K562 (cell line): Measurements from ENCODE around the gene CRYBG2. TPM values are rescaled to one million over a fixed set of nuclear protein-coding genes. Genes with fewer than 3 reads are reported as not detected.

ENCODE experiments used
- CBX3 ChIP-seq, 2 experiments: IDR thresholded peaks; 1 replicate in 1 of 2; 2 replicates in 1 of 2; pipeline ENCODE4 v1.6.1; 2012; ENCODE audit warnings: inconsistent platforms in 2 of 2, low read length in 2 of 2, borderline replicate concordance in 1 of 2, control low read depth in 1 of 2
- CHD2 ChIP-seq: IDR thresholded peaks from 2 replicates; pipeline ENCODE4 v1.6.1; 2011; ENCODE audit warnings: low read depth, low read length
- KLF6 ChIP-seq: fragments of 250-450 bp; sonication (Bioruptor Pico); IDR thresholded peaks from 2 replicates; pipeline ENCODE4 v1.4.0; 2020; ENCODE audit warnings: mild to moderate bottlenecking, moderate library complexity, borderline replicate concordance
- L3MBTL2 ChIP-seq: fragments of 450-650 bp; IDR thresholded peaks from 2 replicates; pipeline ENCODE4 v1.6.1; 2016; ENCODE audit warnings: mild to moderate bottlenecking, moderate library complexity
- NR2C1 ChIP-seq, 2 experiments: fragments of 450-650 bp; IDR thresholded peaks; 2 replicates each; pipeline ENCODE4 v1.6.1; 2017; ENCODE audit warnings: mild to moderate bottlenecking in 2 of 2, antibody characterized with exemption in 1 of 2, inconsistent platforms in 1 of 2, missing compliant biosample characterization in 1 of 2, missing genetic modification characterization in 1 of 2
- PRPF4 ChIP-seq: fragments of 200-400 bp; formaldehyde crosslinking; IDR thresholded peaks from one replicate; pipeline ENCODE4 v1.6.1; 2017; ENCODE audit warnings: low read length, low read depth, mild to moderate bottlenecking; ENCODE audit not compliant: insufficient read depth, poor library complexity, severe bottlenecking
- SOX6 ChIP-seq: fragments of 450-650 bp; IDR thresholded peaks from 2 replicates; pipeline ENCODE4 v1.6.1; 2014; ENCODE audit warnings: mild to moderate bottlenecking
- SRF ChIP-seq, 2 experiments: fragments of 250-450, 450-650 bp in 1 of 2; sonication (Bioruptor Pico) in 1 of 2; sonication (generic) in 1 of 2; formaldehyde crosslinking; IDR thresholded peaks; 2 replicates each; pipeline versions ENCODE4 v1.5.0 to v1.5.1; 2020 to 2022; ENCODE audit warnings: mild to moderate bottlenecking in 1 of 2, missing genetic modification reagents in 1 of 2
- TAF15 ChIP-seq: fragments of 200-400 bp; formaldehyde crosslinking; IDR thresholded peaks from 2 replicates; pipeline ENCODE4 v1.6.1; 2017; ENCODE audit warnings: mild to moderate bottlenecking, low read depth, low read length, moderate library complexity
- ZNF79 ChIP-seq: fragments of 250-450 bp; sonication (Bioruptor Pico); IDR thresholded peaks from 2 replicates; pipeline ENCODE4 v1.4.0; 2020; ENCODE audit warnings: low read depth, mild to moderate bottlenecking, moderate library complexity
- polyA plus RNA-seq, 8 experiments: library from polyadenylated mRNA; depleted of rRNA in 4 of 8; stranded (reverse) in 5 of 8; unstranded in 3 of 8; fragments of >200 nt; fragmentation: Nextera tagmentation in 2 of 8; fragmentation: Illumina TruSeq in 1 of 8; extraction: Ambion mirVana in 2 of 8; extraction: Trizol in 1 of 8; gene quantifications; 2 replicates each; pipeline versions ENCODE4 v1.2.1 to v1.2.3, GENCODE V29; 2011 to 2014; ENCODE audit warnings: inconsistent platforms in 1 of 8, missing spikeins in 1 of 8
- total RNA-seq, 7 experiments: library from RNA; depleted of rRNA in 6 of 7; stranded (reverse); fragments of >200 nt in 6 of 7; fragmentation: Illumina TruSeq in 2 of 7; extraction: Trizol in 2 of 7; gene quantifications; 2 replicates each; pipeline versions ENCODE4 v1.2.1 to v1.2.3, GENCODE V29; 2011 to 2021; ENCODE audit warnings: low replicate concordance in 1 of 7
- TF ChIP-seq, protein P1 (sequence below): fragments of 450-650 bp; IDR thresholded peaks from 2 replicates; pipeline ENCODE4 v1.7.0; 2016; ENCODE audit warnings: borderline replicate concordance
- TF ChIP-seq, protein P2 (sequence below): sonication (generic); formaldehyde crosslinking; IDR thresholded peaks from 2 replicates; pipeline ENCODE4 v1.8.1; 2023; ENCODE audit warnings: mild to moderate bottlenecking, missing genetic modification reagents
- TF ChIP-seq, protein P3 (sequence below): sonication (generic); formaldehyde crosslinking; IDR thresholded peaks from 2 replicates; pipeline ENCODE4 v1.8.1; 2023; ENCODE audit warnings: mild to moderate bottlenecking, missing genetic modification reagents
- TF ChIP-seq, protein P4 (sequence below): sonication (generic); formaldehyde crosslinking; IDR thresholded peaks from 2 replicates; pipeline ENCODE4 v1.8.0; 2022; ENCODE audit warnings: missing genetic modification reagents, mild to moderate bottlenecking, borderline replicate concordance
- TF ChIP-seq, protein P5 (sequence below): fragments of 250-450 bp; sonication (Bioruptor Pico); IDR thresholded peaks from 2 replicates; pipeline ENCODE4 v1.8.0; 2021; ENCODE audit warnings: moderate library complexity, mild to moderate bottlenecking, inconsistent platforms

The CRYBG2 gene
- total and polyA plus RNA-seq, 9 of the 15 experiments (the other 6 are each of a cell fraction or from before 2014, with no cell fraction given): 0.39 to 8.5 (median 3.7) TPM

DNA sequence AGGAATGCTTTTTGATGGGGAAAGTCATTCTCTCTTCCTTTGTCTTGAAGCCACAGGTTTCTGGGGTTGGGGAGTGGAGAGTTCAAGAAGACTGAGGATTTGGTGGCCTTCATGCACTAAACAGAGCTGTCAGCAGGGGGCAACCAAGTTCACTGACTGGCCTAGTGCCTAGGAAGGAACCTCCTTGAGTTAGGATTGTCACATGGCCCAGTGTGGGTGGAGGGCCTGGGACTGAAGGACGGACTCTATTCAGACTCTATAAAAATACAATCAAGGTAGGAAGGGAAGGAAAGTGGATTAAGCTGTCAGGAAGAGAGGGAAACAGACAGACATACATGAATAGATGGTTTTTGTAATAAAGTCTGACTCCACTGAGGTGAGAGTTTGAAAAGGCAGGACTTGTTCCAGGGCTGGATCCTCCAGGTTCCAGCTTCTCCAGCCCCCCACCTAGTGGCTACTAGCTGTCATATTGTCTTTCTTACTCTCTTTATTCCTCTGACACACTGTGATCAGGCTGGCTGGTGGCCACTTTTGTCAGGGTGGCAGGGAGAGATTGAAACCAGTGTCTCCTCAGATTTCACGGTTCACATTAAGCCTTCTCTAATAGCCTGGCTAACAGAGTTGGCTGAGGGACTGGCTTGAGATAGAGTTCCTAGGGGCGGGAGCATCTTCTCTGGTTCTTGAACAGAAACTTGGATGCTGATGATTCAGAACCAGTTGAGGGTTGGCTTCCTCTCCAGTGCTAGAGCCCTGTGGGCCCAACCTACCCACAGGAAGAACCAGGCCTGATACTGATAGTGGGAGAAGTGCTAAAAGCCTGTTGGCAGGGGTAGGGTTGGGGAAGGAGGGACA lies 78.1 kb downstream of the CRYBG2 start (continued):
- TF ChIP-seq PRPF4 (no peak), CBX3 (IDR thresholded peaks at IDR 0.05; ENCODE audit: borderline replicate concordance in 1 of 2, low read length in 2 of 2) (peak in 1 of 2 experiments; percentile 50; a peak in 1 of 3 replicates), CHD2 (no peak), SOX6 (peak; percentile 52), KLF6 (CRISPR knock-in tag) (no peak), NR2C1 (IDR thresholded peaks at IDR 0.05) (no peak), NR2C1 (tag; IDR thresholded peaks at IDR 0.05) (no peak), L3MBTL2 (peak; percentile 89), ZNF79 (CRISPR knock-in tag) (no peak), SRF (CRISPR knock-in tag; IDR thresholded peaks at IDR 0.05) (0 out of 4 replicates have a peak, but pooled peaks of 1 of the 2 experiments have one; percentile 35), TAF15 (no peak)
- TF ChIP-seq, protein P1, sequence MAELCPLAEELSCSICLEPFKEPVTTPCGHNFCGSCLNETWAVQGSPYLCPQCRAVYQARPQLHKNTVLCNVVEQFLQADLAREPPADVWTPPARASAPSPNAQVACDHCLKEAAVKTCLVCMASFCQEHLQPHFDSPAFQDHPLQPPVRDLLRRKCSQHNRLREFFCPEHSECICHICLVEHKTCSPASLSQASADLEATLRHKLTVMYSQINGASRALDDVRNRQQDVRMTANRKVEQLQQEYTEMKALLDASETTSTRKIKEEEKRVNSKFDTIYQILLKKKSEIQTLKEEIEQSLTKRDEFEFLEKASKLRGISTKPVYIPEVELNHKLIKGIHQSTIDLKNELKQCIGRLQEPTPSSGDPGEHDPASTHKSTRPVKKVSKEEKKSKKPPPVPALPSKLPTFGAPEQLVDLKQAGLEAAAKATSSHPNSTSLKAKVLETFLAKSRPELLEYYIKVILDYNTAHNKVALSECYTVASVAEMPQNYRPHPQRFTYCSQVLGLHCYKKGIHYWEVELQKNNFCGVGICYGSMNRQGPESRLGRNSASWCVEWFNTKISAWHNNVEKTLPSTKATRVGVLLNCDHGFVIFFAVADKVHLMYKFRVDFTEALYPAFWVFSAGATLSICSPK: no peak
- TF ChIP-seq, protein P2, sequence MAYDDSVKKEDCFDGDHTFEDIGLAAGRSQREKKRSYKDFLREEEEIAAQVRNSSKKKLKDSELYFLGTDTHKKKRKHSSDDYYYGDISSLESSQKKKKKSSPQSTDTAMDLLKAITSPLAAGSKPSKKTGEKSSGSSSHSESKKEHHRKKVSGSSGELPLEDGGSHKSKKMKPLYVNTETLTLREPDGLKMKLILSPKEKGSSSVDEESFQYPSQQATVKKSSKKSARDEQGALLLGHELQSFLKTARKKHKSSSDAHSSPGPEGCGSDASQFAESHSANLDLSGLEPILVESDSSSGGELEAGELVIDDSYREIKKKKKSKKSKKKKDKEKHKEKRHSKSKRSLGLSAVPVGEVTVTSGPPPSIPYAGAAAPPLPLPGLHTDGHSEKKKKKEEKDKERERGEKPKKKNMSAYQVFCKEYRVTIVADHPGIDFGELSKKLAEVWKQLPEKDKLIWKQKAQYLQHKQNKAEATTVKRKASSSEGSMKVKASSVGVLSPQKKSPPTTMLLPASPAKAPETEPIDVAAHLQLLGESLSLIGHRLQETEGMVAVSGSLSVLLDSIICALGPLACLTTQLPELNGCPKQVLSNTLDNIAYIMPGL (CRISPR knock-in tag): no peak
- TF ChIP-seq, protein P3, sequence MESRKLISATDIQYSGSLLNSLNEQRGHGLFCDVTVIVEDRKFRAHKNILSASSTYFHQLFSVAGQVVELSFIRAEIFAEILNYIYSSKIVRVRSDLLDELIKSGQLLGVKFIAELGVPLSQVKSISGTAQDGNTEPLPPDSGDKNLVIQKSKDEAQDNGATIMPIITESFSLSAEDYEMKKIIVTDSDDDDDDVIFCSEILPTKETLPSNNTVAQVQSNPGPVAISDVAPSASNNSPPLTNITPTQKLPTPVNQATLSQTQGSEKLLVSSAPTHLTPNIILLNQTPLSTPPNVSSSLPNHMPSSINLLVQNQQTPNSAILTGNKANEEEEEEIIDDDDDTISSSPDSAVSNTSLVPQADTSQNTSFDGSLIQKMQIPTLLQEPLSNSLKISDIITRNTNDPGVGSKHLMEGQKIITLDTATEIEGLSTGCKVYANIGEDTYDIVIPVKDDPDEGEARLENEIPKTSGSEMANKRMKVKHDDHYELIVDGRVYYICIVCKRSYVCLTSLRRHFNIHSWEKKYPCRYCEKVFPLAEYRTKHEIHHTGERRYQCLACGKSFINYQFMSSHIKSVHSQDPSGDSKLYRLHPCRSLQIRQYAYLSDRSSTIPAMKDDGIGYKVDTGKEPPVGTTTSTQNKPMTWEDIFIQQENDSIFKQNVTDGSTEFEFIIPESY (CRISPR knock-in tag): peak; percentile 51; the same call in 1 of the 2 replicates
- TF ChIP-seq, protein P4, sequence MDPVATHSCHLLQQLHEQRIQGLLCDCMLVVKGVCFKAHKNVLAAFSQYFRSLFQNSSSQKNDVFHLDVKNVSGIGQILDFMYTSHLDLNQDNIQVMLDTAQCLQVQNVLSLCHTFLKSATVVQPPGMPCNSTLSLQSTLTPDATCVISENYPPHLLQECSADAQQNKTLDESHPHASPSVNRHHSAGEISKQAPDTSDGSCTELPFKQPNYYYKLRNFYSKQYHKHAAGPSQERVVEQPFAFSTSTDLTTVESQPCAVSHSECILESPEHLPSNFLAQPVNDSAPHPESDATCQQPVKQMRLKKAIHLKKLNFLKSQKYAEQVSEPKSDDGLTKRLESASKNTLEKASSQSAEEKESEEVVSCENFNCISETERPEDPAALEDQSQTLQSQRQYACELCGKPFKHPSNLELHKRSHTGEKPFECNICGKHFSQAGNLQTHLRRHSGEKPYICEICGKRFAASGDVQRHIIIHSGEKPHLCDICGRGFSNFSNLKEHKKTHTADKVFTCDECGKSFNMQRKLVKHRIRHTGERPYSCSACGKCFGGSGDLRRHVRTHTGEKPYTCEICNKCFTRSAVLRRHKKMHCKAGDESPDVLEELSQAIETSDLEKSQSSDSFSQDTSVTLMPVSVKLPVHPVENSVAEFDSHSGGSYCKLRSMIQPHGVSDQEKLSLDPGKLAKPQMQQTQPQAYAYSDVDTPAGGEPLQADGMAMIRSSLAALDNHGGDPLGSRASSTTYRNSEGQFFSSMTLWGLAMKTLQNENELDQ: no peak
- TF ChIP-seq, protein P5, sequence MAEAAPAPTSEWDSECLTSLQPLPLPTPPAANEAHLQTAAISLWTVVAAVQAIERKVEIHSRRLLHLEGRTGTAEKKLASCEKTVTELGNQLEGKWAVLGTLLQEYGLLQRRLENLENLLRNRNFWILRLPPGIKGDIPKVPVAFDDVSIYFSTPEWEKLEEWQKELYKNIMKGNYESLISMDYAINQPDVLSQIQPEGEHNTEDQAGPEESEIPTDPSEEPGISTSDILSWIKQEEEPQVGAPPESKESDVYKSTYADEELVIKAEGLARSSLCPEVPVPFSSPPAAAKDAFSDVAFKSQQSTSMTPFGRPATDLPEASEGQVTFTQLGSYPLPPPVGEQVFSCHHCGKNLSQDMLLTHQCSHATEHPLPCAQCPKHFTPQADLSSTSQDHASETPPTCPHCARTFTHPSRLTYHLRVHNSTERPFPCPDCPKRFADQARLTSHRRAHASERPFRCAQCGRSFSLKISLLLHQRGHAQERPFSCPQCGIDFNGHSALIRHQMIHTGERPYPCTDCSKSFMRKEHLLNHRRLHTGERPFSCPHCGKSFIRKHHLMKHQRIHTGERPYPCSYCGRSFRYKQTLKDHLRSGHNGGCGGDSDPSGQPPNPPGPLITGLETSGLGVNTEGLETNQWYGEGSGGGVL (CRISPR knock-in tag): no peak
